Vagina (tissue), 2 donors: Measurements from ENCODE around the gene OLFM1. TPM values are rescaled to one million over a fixed set of nuclear protein-coding genes. Genes with fewer than 3 reads are reported as not detected.

ENCODE experiments used
- DNase-seq, 2 donors: peaks; one replicate each; pipeline ENCODE4 v3.0.0-alpha.2; 2017; ENCODE audit errors: extremely low spot score in 2 of 2
- H3K27ac ChIP-seq: fragments of 200-600 bp; sonication (generic); one replicate; pipeline ENCODE4 v1.5.1; 2019
- H3K27me3 ChIP-seq: fragments of 200-600 bp; sonication (generic); one replicate; pipeline ENCODE4 v1.5.1; 2019
- H3K36me3 ChIP-seq, 2 donors: fragments of 200-600 bp; sonication (generic); one replicate each; pipeline ENCODE4 v1.5.1; 2017 to 2019
- H3K4me1 ChIP-seq: fragments of 200-600 bp; sonication (generic); one replicate; pipeline ENCODE4 v1.5.1; 2019
- H3K4me3 ChIP-seq, 2 donors: fragments of 200-600 bp; sonication (generic); 1 replicate in 1 of 2; 2 replicates in 1 of 2; pipeline ENCODE4 v1.5.1; 2016 to 2019
- H3K9me3 ChIP-seq: fragments of 200-600 bp; sonication (generic); one replicate; pipeline ENCODE4 v1.5.1; 2019
- POLR2A ChIP-seq, 2 donors: fragments of 450-650 bp; IDR thresholded peaks; one replicate each; pipeline ENCODE4 v1.6.1; 2017; ENCODE audit warnings: antibody characterized with exemption in 2 of 2, mild to moderate bottlenecking in 2 of 2, moderate library complexity in 2 of 2
- POLR2AphosphoS5 ChIP-seq, 2 donors: sonication (generic); formaldehyde crosslinking; IDR thresholded peaks; one replicate each; pipeline ENCODE4 v1.9.0; 2017; ENCODE audit warnings: antibody characterized with exemption in 2 of 2, mild to moderate bottlenecking in 2 of 2, low read depth in 1 of 2; ENCODE audit not compliant: insufficient read depth in 1 of 2
- intact Hi-C: fragments of 100-400 bp; cut with DNase I; formaldehyde crosslinking; loops from one replicate; pipeline ENCODE4 v1.15.1; 2023
- total RNA-seq: library from RNA; depleted of rRNA; stranded (reverse); fragments of >200 nt; gene quantifications from one replicate; pipeline ENCODE4 v1.2.3, GENCODE V29; 2016
- TF ChIP-seq, protein P1 (sequence below), 3 experiments: fragments of 450-650 bp in 2 of 3; fragments of 200-600 bp in 1 of 3; sonication (generic) in 1 of 3; IDR thresholded peaks; one replicate each; pipeline ENCODE4 v1.5.1; 2017 to 2019; ENCODE audit warnings: antibody characterized with exemption in 3 of 3, mild to moderate bottlenecking in 2 of 3, moderate library complexity in 2 of 3

Gene OLFM1
- total RNA-seq, 1 donor from 2014 or later, result 39.0 TPM

DNA sequence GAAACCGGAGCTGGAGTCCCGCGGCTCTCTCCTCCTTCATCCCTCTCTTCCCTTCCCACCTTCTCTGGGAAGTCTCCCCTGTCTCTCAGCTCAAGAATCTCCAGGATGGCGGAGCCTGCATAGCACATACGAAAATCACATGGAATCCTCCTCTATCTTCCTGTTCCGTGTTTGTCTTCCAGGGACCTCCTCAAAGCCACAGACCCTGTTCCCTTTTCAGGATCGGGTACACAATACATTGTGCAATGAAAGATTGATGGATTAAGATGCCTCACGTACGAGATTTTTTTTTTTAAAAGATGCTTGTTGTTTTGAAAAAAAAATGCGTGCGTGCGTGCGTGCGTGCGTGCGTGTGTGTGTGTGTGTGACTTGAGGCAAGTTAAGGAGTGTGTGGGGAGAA lies 46.6 kb upstream of the OLFM1 start:
- Histone ChIP-seq H3K9me3 (no peaks in the 10 kb centered on the region), H3K27ac (no peak overlapping the region), H3K27me3 (no peaks in the 10 kb centered on the region), H3K4me1 (no peaks in the 10 kb centered on the region), H3K4me3 (no peak overlapping the region), H3K36me3 (no peaks in the 10 kb centered on the region)
- DNase-seq, result no peak
- intact Hi-C loops, result no loop called here
- TF ChIP-seq, protein P1, sequence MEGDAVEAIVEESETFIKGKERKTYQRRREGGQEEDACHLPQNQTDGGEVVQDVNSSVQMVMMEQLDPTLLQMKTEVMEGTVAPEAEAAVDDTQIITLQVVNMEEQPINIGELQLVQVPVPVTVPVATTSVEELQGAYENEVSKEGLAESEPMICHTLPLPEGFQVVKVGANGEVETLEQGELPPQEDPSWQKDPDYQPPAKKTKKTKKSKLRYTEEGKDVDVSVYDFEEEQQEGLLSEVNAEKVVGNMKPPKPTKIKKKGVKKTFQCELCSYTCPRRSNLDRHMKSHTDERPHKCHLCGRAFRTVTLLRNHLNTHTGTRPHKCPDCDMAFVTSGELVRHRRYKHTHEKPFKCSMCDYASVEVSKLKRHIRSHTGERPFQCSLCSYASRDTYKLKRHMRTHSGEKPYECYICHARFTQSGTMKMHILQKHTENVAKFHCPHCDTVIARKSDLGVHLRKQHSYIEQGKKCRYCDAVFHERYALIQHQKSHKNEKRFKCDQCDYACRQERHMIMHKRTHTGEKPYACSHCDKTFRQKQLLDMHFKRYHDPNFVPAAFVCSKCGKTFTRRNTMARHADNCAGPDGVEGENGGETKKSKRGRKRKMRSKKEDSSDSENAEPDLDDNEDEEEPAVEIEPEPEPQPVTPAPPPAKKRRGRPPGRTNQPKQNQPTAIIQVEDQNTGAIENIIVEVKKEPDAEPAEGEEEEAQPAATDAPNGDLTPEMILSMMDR (IDR thresholded peaks at IDR 0.05), result no peak
- no peak for TF ChIP-seq POLR2AphosphoS5 (IDR thresholded peaks at IDR 0.05; ENCODE audit: insufficient read depth in 1 of 2, low read depth in 1 of 2)
- TF ChIP-seq POLR2A (IDR thresholded peaks at IDR 0.05), result no peak

DNA sequence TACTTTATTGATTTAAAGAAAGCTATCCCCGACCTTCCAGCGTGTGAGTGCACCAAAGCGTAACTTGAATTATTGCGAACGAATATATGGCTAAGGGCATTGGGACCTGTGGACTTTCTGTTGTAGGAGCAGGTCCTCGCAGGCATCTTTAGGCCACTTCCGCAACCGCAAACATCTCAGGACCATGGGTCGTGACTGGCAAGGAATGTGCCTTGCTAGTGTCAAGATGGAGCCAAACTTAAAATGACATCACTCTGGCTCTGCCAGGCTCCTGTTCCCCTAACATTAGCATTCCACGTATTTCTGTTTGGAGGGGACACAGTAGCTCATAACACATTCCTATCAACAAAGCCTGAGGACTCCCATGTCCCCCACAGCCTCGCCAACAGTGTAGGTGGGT lies 44.1 kb upstream of the OLFM1 start:
- H3K27me3 ChIP-seq, result no peaks in the 10 kb centered on the region
- peak in 1 of 2 donors; percentile 42 for DNase-seq
- H3K4me1 ChIP-seq, result no peaks in the 10 kb centered on the region

DNA sequence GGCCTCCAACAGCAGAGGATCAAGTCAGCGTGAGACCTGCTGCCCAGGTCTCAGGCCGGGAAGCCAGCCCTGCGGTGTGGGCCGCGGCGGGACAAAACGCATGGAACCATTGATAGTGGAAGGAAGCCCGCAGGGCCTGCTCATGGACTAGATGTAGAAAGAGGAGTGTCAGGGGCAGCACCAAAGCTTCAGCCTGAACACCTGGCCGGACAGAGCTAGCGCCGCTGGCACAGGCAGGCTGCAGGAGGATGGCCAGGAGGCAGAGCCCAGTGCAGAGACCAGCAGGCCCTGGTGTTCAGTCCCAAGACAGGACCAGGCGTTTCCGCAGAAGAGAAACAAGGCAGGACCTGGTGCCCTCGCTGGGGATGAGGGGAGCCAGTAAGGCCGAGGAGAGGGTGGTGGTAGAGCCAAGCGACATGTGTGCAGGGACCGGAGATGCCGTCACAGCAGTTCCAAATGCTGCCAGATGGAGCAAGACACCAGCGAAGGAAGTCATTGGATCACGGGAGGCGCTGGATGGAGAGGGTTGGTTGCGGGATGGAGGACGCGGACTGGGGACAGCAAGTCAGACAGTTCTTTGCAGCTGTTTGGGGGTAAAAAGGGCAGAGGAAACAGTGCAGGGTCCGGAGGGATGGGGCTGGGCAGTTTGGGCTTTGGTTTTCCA lies 42.1 kb upstream of the OLFM1 start:
- intact Hi-C loops, result no loop called here
- H3K4me3 ChIP-seq, result no peak overlapping the region
- H3K4me1 ChIP-seq, result no peaks in the 10 kb centered on the region
- no peaks in the 10 kb centered on the region for H3K27me3 ChIP-seq
- TF ChIP-seq POLR2A (IDR thresholded peaks at IDR 0.05) (no peak), POLR2AphosphoS5 (IDR thresholded peaks at IDR 0.05; ENCODE audit: insufficient read depth in 1 of 2, low read depth in 1 of 2) (no peak)
- TF ChIP-seq, protein P1 (IDR thresholded peaks at IDR 0.05), result no peak
- H3K27ac ChIP-seq, result no peak overlapping the region
- H3K9me3 ChIP-seq, result no peaks in the 10 kb centered on the region
- no peaks in the 10 kb centered on the region for H3K36me3 ChIP-seq
- DNase-seq, result peak; percentile 77 to 87

More for the DNA sequence above, 44.1 kb upstream of the OLFM1 start:
- H3K4me3 ChIP-seq, result no peak overlapping the region
- intact Hi-C loops, result no loop called here
- no peak overlapping the region for H3K27ac ChIP-seq
- no peaks in the 10 kb centered on the region for H3K9me3 ChIP-seq
- no peak for TF ChIP-seq POLR2AphosphoS5 (IDR thresholded peaks at IDR 0.05; ENCODE audit: insufficient read depth in 1 of 2, low read depth in 1 of 2)
- TF ChIP-seq POLR2A (IDR thresholded peaks at IDR 0.05), result no peak
- TF ChIP-seq, protein P1 (IDR thresholded peaks at IDR 0.05), result no peak
- H3K36me3 ChIP-seq, result no peaks in the 10 kb centered on the region

DNA sequence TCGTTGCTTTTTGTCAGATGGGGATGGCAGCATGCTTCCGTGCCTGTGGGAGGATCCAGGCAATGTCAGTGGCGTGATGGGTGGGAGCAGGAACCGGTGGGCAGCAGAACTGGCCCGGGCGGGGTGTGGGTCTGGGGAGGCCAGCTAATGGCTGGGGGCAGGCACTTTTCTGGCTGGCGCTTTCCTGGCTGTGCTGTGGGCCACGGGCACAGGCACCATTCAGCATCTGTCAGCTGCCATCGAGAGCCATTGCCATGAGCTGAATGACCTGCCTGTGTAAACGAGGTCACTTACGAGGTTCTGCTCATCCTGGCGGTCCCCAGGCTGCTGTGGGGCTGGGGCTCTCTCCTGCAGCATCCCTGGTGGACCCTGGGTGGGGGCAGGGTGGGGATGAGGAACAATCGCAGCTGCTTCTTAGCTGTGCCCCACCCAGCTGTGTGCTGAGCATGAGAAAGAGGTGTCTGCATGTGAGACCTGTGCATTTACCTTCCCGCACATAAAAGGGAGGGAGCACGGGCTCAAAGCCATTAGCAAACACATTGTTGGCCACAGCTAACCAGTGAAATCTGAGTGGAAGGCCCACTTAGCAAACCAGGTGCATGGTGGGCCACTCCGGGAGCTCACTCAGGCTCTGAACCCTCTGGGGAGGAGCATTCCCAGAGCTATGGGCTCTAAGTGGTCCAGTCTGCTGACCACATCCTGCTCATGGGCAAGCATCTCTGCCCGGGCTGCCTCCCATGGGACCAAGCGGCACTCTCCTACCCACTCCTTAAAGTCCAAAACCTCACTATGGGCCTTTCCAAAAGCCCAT lies 41.3 kb upstream of the OLFM1 start:
- no peaks in the 10 kb centered on the region for H3K4me1 ChIP-seq
- no peaks in the 10 kb centered on the region for H3K9me3 ChIP-seq
- intact Hi-C loops, result no loop called here
- no peak overlapping the region for H3K27ac ChIP-seq
- H3K27me3 ChIP-seq, result no peaks in the 10 kb centered on the region
- peak; percentile 56 to 91 for DNase-seq
- H3K4me3 ChIP-seq, result no peak overlapping the region
- TF ChIP-seq, protein P1 (IDR thresholded peaks at IDR 0.05), result no peak
- TF ChIP-seq POLR2A (IDR thresholded peaks at IDR 0.05) (no peak), POLR2AphosphoS5 (IDR thresholded peaks at IDR 0.05; ENCODE audit: insufficient read depth in 1 of 2, low read depth in 1 of 2) (no peak)
- H3K36me3 ChIP-seq, result no peaks in the 10 kb centered on the region
